AG09319 (cell line): ENCODE results near the gene CDH4.

Experiments used
- DNase-seq: peaks from one replicate; pipeline ENCODE4 v3.0.0-alpha.2; 2010; ENCODE audit warnings: low read depth; ENCODE audit errors: extremely low read depth
- CTCF ChIP-seq: IDR thresholded peaks from 2 replicates; pipeline ENCODE4 v1.5.1; 2011; ENCODE audit warnings: low read depth, mild to moderate bottlenecking, inconsistent platforms, low read length, moderate library complexity

The CDH4 gene

GRCh38 chr20:61662226-61662967 lies 410.3 kb downstream of the CDH4 start:
- no peak for TF ChIP-seq CTCF
- no peak for DNase-seq

- TF ChIP-seq CTCF: no peak
Observed at GRCh38 chr20:61662968-61663331, 410.9 kb downstream of the CDH4 start.

GRCh38 chr20:61663521-61664425 lies 411.7 kb downstream of the CDH4 start:
- TF ChIP-seq CTCF: no peak
- no peak for DNase-seq

More at GRCh38 chr20:61662968-61663331, 410.9 kb downstream of the CDH4 start:
- DNase-seq: no peak

GRCh38 chr20:61664556-61665320 lies 412.7 kb downstream of the CDH4 start:
- TF ChIP-seq CTCF: no peak
- no peak for DNase-seq

- TF ChIP-seq CTCF: no peak
Observed at GRCh38 chr20:61665528-61666470, 413.7 kb downstream of the CDH4 start.

GRCh38 chr20:61666471-61666832 lies 414.4 kb downstream of the CDH4 start:
- DNase-seq: no peak
- TF ChIP-seq CTCF: no peak

More at GRCh38 chr20:61665528-61666470, 413.7 kb downstream of the CDH4 start:
- no peak for DNase-seq
